Cardiac septum (tissue), 1 donor: ENCODE results near the gene PTPA. TPM values are rescaled to one million over a fixed set of nuclear protein-coding genes. Genes with fewer than 3 reads are reported as not detected.
A peak's percentile ranks its signal among the peaks of the same experiment; 100 is the strongest.
"Not testable (repeated sequence)": the region's sequence is repeated elsewhere in the genome, so short reads cannot be mapped to it uniquely, and the experiment has no call there.

Experiments
- DNase-seq: peaks from one replicate; pipeline ENCODE4 v3.0.0-alpha.2; 2020; ENCODE audit warnings: low spot score
- intact Hi-C: fragments of 100-400 bp; cut with DNase I; formaldehyde crosslinking; loops from one replicate; pipeline ENCODE4 v1.14.0; 2022
- total RNA-seq: library from RNA; stranded (reverse); fragmentation: NEBNext Ultra II Directional; extraction: Animal tissue kit (Norgen Biotek cat#: 25700); gene quantifications from one replicate; pipeline ENCODE4 v1.2.1, GENCODE V29; 2021
- donor health status: DM: no; HTN: no; CAD: no.

PTPA gene
- total RNA-seq, 1 donor from 2014 or later = 204 TPM

- intact Hi-C loops = no loop called here
- DNase-seq = no peak
These were observed 3.6 kb upstream of the PTPA start for GRCh38 chr9:129107651-129108050.

DNA sequence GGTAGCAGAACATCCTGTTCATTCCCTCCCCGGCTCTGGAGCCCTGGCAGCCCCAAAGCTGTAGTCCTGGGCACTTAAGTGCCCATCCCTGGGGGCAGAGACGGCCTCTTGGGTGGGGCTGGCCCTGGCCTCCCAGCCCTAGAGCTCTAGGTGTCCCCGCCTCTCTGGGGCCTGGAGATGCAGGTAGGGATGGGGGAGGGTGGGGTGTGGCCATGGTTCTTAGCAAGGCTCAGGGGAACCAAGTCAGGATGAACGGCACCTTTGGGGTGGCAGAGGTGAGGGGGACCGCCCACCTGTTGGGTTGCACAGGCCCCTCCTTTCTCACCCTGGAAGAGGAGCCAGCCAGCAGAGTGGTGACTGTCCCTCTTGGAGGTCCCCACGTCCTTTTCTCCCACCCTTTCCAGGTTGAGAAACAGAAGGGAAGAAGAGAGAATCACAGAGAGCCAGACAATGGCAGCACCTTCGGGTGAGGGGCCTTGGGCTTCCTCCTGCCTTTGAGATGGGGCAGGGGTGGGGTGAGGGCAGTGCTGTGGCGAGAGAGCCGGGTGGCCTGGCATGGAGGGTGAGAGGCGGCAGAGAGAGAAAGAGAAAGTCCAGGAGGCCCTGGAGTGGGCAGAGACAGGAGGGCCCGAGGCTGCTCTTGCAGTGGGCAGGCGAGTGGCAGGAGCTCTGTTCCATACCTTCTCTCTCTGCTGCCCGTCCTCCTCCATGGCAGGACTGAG, 3.0 kb upstream of the PTPA start:
- DNase-seq = no peak
- intact Hi-C loops = no loop called here

GRCh38 chr9:129108805-129109536, 2.2 kb upstream of the PTPA start:
- intact Hi-C loops = no loop called here
- no peak for DNase-seq

GRCh38 chr9:129109537-129109903, 1.7 kb upstream of the PTPA start:
- intact Hi-C loops = no loop called here
- DNase-seq = no peak

GRCh38 chr9:129109952-129110739, 1.1 kb upstream of the PTPA start:
- intact Hi-C loops = loop anchor here (2.0 kb wide), 1 partner anchor 73 kb away; the partner anchor contains the start of gene MIGA2

GRCh38 chr9:129111528-129112151, 425 bp downstream of the PTPA start:
- intact Hi-C loops = loop anchor here (2.0 kb wide), 1 partner anchor 75 kb away; the partner anchor contains the start of gene MIGA2
- peak; percentile 83 for DNase-seq

More at GRCh38 chr9:129109952-129110739, 1.1 kb upstream of the PTPA start:
- no peak for DNase-seq

DNA sequence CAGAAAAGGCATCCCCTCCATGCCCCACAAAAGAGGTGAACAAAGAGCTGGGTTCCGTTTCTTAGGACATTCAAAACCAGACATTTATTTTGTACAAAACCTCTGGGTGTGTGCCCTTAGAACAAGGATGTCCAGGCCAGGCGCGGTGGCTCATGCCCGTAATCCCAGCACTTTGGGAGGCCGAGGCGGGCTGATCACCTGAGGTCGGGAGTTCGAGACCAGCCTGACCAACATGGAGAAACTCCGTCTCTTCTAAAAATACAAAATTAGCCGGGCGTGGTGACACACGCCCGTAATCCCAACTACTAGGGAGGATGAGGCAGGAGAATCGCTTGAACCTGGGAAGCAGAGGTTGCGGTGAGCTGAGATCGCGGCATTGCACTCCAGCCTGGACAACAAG, 1.3 kb downstream of the PTPA start:
- DNase-seq, intact Hi-C loops: not testable (repeated sequence)

DNA sequence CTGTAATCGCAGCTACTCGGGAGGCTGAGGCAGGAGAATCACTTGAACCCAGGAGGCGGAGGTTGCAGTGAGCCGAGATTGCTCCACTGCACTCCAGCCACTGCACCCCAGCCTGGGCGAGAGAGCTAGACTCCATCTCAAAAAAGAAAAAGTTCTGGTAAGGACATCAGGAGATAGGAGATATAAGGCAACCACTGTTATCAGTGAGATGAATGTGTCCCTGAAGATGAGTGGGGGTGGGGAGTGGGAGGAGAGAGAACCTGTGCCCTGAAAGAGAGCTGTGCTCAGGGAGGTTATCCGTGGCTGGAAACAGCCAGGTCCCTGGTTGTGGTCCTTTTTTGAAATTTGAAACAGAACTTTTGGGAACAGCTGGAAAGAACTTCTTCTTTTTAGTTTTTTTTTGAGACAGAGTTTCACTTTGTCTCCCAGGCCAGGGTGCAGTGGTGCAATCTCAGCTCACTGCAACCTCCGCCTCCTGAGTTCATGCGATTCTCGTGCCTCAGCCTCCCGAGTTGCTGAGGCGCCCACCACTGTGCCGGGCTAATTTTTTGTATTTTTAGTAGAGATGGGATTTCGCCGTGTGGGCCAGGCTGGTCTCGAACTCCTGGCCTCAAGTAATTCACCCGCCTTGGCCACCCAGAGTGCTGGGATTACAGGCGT, 2.6 kb downstream of the PTPA start:
- DNase-seq = no peak
- intact Hi-C loops = no loop called here

DNA sequence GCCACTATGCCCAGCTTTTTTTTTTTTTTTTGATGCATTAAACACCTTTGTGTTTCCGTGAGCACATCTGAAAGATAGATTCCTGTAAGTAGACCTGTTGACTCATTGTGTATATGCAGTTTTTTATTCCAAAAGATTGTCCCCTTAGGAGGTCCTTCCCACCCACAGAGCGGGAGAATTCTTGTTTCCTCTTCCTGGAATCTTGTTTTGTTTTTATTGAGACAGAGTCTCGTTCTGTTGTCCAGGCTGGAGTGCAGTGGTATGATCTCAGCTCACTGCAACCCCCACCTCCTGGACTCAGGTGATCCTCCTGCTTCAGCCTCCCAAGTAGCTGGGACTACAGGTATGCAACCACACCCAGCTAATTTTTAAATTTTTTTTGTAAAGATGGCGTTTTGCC, 7.6 kb downstream of the PTPA start:
- intact Hi-C loops = no loop called here
- no peak for DNase-seq

GRCh38 chr9:129121483-129121882, 10.3 kb downstream of the PTPA start:
- intact Hi-C loops = no loop called here
- DNase-seq = no peak

- intact Hi-C loops = no loop called here
- no peak for DNase-seq
These were observed 10.9 kb downstream of the PTPA start for GRCh38 chr9:129122133-129122532.

DNA sequence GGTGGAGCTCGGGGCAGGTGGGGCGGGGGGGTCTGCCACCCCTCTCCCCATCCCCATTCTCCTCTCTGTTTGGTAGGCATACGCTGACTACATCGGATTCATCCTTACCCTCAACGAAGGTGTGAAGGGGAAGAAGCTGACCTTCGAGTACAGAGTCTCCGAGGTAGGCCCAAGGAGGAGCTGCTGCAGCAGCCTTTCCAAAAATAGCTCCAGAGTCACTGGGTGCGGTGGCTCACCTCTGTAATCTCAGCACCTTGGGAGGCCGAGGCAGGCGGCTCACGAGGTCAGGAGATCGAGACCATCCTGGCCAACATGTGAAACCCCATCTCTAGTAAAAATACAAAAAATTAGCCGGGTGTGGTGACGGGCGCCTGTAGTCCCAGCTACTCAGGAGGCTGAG, 11.8 kb downstream of the PTPA start:
- DNase-seq, intact Hi-C loops: not testable (repeated sequence)

GRCh38 chr9:129124506-129125069, 13.4 kb downstream of the PTPA start:
- intact Hi-C loops = no loop called here
- DNase-seq = no peak

DNA sequence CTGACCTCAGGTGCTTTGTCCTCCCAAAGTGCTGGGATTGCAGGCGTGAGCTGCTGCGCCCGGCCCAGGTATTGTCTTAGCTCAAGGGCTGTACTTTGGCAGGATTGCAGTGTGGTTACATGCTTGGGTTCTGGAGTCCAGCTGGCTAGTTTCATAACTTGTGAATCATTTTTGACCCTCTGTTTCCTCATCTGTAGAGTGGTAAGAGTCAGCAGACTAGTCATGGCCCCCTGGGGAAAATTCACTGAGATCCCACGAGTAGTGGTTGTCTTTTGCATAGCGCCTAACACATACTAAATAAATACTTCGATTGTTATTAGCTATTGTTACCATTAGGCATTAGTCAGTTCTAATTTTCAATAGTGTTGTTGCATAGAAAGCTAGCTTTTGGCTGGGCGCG, 14.3 kb downstream of the PTPA start:
- DNase-seq = no peak
- intact Hi-C loops = no loop called here

GRCh38 chr9:129126749-129127618, 15.8 kb downstream of the PTPA start:
- DNase-seq = no peak
- intact Hi-C loops = no loop called here

- intact Hi-C loops = no loop called here
These were observed 17.5 kb downstream of the PTPA start for GRCh38 chr9:129128689-129129088.

DNA sequence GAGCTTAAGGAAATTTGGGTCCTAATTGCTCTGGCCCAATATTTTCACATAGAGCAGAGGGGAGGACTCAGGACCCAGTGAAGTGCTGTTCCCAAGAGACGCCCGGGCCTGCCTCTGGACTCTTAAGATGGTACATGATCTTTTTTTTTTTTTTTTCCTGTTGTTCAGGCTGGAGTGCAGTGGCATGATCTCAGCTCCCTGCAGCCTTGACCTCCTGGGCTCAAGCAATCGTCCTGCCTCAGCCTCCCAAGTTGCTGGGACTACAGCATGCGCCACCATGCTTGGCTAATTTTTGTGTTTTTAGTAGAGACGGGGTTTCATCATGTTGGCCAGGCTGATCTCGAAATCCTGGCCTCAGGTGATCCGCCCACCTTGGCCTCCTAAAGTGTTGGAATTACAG, 19.1 kb downstream of the PTPA start:
- DNase-seq = not testable (repeated sequence)
- intact Hi-C loops = loop anchor here (5.0 kb wide), 1 partner anchor 657 kb away; no protein-coding TSS in a partner anchor

More at GRCh38 chr9:129128689-129129088, 17.5 kb downstream of the PTPA start:
- no peak for DNase-seq

GRCh38 chr9:129130791-129131190, 19.6 kb downstream of the PTPA start:
- intact Hi-C loops = loop anchor here (5.0 kb wide), 1 partner anchor 657 kb away; no protein-coding TSS in a partner anchor
- no peak for DNase-seq
